HuH-7.5 (cell line): ENCODE measurements around the gene OR52L1.
"Not testable (repeated sequence)": the region's sequence is repeated elsewhere in the genome, so short reads cannot be mapped to it uniquely, and the experiment has no call there.

Experiments
- DNase-seq: peaks from one replicate; pipeline ENCODE4 v3.0.0; 2011; ENCODE audit warnings: low spot score

Gene OR52L1

DNA sequence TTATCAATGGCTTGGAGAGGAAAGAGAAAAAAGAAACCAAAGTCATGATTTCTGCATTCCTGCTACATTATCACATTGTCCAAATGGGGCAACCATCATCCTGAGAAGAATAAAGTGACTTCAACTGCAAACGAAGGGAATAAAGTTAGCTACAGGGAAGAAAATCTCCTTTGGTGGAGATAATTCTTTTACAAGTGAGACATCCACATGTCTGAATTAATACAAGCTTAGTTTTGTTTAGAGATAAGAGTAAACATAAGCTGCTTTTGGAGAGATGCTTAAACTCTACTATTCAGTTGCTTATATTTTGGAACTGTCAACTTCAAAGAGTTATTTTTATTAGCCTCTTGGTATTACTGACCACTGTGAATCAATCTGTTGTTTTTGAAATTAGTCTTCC, at the start of gene OR52L1:
Gene OR52L1 (minus strand): TSS at position 101 of the 400 bp plus-strand sequence. CDS start 55 bp downstream, at position 46.
- no peak for DNase-seq

DNA sequence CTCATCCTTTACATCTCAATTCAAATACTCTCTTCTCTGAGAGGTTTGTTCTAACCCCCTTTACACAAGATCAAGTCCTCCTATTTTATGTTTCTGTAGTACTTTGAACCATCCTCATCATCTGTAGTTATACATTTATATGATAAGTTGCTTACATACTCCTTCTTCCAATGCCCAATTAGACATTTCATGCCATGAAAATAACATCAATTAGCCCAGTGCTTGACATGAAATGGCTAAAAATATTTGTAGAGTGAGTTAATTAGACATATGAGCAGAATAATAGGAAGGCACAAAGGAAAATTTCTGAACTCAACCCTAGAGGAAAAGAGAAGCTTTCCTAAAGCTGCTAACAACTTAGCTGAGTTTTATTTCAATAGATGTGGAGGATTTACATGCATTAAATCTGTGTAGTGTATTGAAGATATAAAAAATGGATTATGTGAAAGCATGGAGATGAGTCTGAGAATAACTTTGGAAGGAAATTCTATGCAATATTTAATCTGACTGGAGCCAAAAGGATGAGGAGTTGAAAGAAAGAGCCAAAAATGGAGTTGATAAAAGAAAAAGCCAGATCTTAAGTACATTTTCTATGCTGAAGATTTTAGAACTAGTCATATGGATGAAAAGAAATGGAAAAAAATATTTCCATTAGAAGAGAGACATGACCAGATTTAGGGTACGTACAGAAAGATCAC, 44.1 kb upstream of the OR52L1 start, which contains the start of gene OR56A1:
Gene OR56A1 (minus strand): TSS at position 51 of the 698 bp plus-strand sequence. CDS start 3,066 bp downstream, outside the sequence.
- no peak for DNase-seq

DNA sequence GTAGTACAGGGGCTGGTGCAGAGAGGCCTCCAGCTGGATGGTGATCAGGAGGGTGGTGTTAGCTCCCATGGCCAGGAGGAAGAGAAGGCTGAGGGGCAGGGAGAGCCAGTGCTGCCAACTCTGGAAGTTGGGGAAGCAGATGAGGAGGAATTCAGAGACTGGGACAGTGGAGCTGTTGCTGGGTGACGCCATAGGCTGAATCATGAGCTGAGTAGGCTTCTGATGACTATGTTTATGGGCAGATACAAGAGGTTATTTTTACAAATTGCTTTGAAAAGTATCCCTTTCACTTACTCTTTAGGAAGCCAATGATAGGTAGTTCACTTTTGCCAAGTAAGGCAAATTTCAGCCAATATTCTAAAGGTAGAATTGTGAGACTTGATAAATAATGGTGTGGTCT, 40.7 kb upstream of the OR52L1 start:
- no peak for DNase-seq

DNA sequence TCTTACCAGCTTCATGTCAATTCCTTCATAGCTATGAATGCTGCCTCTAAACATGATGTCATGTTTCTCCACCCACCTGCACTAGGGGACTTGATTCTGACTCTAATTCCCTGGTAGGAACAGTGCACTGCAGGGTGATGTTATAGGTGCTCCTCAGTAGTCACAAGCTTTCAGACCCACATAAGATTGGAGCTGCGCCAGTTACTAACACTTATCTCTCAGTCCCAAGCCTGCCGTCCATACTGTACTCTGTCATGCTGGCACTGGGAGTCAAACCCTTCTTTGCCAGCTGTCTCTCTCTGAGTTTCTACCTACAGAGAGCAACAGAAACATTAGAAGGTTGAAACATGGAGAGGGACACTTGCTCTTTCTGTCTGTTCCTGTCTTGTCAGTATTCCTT, 38.3 kb upstream of the OR52L1 start:
- no peak for DNase-seq

DNA sequence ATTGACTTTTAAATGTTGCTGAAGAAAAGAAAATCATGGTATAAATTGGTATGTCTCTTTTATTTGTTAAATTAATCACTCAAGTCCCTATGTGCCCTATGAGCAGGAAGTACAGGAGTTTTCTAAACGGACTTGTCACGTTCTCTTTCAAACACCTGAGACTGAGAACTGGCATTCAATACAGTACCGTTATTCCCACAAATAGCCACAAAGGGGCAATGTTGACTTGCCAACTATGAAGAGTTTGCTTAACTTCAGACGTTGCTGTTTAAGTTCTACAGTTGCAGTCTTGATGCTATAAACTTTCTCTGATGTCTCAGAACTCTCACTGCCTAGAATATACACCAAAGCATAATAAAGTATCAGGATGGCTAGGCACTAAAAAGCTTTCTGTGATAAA, 36.2 kb upstream of the OR52L1 start:
- DNase-seq: peak; percentile 7

DNA sequence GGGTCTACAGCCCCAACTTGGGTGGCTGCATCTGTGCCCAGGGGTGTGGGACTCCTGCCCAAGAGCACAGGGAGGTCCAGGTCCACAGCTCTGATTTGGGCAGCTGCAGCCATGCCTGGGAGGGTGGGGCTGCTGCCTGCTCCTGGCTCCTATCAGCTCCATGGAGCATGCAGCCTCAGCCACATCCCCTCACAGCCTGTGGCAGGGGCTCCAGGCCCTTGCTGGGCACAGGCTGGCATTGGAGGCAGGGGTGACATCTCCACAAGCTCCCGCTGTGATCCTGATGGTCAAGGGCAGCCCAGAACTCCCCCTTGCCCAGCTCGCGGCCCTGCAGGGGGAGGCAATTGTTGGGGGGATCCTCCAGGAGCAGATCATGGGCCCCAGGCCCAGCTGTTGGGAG, 26.3 kb upstream of the OR52L1 start:
- DNase-seq: no peak

DNA sequence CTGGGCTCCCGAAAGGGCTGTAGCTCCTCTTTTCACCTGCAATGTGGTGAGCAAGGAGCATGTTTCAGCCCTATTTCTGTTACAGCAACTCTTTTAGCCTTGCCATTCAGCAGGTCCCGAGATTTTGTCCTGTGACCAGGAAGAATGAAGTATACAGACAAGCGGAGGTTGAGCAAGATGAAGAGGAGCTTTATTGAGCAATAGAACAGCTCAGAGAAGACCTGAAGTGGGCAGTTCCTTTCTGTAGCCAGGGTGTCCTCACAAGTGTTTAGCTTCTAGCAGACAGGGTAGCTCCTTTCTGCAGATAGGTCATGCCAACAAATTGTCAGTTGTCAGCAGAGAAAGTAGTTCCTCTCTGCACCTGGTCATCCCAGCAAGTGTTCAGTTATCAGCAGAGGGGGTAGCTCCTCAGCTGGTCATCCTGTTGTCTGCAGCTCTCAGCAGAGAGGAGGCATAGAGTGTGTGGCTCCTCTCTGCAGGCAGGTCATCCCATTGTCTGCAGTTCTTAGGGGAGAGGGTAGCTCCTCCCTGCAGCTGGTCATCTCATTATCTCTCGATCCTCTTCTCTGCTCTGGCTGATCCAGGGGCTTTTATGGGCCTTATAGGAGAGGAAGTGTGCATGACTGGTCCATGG, 25.4 kb upstream of the OR52L1 start:
- DNase-seq: no peak

DNA sequence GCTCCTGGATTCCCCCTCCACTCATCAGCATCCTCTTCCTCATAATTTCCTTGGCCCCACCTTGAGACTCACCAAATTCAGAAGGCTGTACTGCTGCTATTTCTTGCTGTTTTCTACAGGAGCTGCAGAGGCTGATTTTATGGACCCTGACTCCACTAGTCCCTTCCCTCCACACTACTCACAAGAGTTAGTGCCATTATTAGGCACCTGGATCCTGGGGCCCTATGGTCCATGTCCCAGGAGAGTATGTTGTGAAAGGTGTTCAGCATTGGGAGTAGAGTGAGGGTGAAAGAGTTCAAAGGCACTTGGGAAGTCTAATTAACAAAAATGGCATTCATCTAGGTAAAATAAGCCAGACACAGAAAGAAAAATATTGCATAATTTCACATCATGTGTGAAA, 20.1 kb upstream of the OR52L1 start, which contains the start of gene OR56A4:
Gene OR56A4 (minus strand): TSS at position 101 of the 400 bp plus-strand sequence. CDS start 3,954 bp downstream, outside the sequence.
- no peak for DNase-seq

DNA sequence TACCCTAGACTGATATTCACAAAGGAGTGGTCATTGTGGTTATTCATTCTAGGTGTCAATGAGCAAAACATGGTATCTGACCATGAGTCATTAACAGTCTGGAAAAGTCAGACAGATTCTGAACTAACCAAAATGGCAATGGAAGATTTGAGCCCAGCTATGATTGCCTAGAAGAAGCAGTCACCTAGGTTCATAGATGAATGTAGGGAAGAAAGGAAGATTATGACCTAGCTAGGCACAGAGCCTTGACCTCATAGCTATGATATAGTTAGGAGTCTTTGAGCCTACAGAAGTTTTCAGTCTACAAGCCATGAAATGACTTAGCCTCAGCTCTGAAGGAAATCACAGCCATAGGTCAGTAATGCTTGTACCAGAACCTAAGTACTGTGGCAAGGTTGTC, 19.6 kb upstream of the OR52L1 start:
- DNase-seq: no peak

DNA sequence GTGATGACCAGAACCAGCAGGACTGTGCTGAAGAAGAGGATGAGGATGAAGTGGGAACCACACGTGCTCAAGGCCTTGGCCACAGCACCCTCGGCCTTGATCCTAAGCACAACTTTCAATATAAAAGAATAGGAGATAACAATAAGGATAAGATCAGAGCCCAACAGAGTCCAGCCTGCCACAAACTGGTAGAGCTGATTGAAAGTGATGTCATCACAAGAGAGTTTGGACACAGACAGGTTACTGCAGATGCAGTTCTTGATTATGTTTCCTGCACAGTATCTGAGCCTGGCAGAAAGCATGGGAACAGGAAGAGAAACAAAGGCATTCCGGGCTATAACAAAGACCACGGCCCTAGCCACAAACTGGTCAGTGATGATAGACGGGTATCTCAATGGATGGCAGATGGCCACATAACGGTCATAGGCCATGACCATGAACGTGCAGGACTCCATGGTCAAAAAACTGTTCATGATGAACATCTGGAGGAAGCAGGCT, 15.5 kb upstream of the OR52L1 start:
- DNase-seq: no peak

DNA sequence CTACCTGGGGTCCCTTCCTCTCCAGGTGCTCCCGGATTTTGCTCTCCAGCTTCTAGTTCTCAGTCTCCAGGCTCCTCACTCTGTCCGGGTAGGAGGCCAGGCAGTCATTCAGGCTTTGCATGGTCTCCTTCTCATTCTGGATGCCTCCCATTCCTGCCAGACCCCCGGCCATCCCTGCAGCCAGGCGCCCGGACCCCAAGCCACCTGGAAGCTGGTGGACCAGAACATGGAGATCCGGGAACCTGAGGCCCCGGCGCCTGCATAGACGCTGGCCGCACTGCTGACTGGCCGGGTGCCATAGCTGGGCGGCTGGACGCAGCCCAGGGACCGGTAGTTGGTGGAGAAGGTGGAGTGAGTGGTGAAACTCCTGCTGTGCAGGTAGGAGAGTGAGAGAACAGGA, 8.0 kb upstream of the OR52L1 start:
- DNase-seq: no peak

DNA sequence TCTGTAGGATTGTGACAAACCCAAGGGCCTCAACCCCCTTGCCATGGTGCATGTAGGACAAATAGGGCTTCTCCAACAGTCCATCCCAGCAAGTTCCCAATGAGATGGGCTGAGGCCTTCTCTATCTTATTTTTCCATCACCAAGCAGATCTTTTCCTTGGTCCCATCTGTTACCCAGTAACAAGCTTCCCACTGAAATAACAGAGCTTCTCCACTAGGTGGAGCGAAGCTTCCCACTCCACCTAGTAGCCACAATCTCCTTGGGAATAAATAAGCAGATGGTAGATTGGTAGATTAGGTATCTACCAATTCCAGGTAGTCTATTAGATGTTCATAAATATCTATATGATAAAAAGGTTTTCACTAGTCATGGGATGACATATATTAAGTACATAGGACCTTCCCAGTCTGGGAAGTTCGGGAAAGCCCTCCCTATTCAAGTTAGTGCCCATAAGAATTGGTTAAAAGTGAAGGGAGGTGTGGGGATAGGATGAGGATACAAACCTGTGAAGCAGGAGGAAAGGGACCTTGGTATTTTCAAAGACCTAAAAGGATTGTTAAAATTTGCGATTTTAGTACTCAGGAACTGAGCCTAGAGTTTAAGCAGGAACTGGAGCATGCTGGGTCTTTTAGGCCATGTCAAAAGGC, 5.9 kb upstream of the OR52L1 start:
- peak; percentile 25 for DNase-seq

DNA sequence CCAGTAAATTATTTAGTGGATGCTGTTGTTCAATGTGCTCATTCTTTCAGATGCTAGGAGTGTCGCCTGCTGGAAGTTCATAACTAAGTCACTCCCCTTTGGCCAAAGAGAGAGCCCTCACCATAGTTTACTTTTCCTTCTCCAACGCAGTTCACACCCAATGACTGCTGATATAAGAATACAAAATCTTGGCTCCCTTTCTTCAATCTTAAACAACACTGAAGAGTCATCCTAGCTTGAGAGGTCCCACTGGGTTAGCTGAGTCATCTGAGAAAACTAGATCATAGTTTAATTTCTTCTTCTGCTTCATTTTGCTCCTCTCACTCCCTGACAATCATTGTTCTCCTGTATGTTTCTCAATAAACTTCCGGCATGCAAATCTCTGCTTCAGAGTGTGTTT, 5.4 kb upstream of the OR52L1 start:
- DNase-seq: no peak

DNA sequence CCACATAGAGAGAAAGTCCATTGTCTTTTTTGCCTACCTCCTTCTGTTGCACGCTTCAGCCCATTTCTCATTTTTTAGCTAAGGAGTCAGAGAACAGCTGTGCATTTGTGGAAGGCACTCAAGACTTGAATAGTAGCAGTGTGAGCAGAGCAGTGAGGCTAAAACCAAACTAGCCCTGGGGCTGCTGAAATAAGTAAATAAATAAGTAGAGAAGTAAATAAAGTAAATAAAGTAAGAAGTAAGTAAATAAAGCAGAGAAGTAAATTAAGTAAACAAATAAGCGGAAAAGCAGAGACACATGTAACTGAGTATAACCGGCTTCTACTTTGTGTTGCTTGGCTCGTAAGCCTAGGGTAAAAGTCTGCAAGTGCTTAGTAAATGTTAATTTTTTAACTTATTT, 2.4 kb upstream of the OR52L1 start:
- DNase-seq: no peak

DNA sequence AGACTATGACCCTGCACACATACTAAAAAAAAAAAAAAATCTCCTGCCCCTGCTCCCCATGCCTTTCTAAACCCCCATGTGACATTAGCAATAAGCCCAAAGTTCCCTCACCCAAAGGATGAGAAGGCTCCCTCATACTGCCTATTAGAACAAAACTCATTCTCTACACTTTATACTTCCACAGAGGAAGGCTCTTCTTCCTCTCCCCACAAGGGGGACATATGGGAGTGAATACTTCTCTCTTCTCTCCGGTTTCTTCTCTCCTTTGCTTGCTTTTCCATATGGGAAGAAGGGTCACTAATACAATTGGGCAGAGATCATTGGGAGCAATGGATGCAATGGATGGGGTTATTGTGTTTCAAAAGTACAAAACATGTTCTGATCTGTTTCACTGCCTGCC, 3.3 kb downstream of the OR52L1 start:
- DNase-seq: no peak

DNA sequence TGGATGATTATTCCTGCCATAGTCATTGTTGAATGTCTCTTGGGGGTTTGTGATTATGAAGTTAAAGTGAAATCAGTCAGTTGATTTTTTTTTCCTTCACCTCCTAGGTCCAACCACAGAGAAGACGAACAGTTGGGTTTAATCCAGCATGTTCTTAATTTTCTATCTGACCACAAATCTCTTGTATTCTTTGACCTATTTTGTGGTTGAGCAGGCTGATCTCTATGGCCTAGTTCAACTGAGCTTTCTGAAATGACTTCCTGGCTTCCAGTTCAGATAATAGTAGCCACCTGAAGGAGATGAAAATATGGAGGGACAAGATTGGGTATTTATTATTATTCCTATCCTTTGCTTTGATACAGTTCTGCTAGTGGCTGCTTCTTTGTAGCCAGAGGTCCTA, 13.3 kb downstream of the OR52L1 start:
- no peak for DNase-seq

DNA sequence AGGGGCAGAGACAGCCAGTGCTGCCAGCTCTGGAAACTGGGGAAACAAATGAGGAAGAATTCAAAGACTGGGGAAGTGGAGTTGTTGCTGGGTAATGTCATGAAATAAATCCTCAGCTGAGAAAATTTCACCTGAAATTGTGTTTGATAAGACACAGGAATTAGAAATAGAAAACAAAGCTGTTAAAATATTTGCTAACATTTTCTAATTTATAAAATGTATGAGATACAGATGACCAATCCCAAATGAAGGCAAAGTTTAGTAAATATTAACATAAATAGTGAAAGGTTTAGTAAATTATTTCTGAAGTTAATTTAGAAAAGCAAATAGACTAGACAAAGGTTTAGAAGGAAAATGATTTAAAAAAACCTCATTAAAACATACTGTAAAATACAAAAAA, 18.4 kb downstream of the OR52L1 start, which contains the start of gene OR56A5:
Gene OR56A5 (minus strand): TSS at position 101 of the 400 bp plus-strand sequence. CDS start 0 bp downstream, at position 101.
- DNase-seq: no peak

DNA sequence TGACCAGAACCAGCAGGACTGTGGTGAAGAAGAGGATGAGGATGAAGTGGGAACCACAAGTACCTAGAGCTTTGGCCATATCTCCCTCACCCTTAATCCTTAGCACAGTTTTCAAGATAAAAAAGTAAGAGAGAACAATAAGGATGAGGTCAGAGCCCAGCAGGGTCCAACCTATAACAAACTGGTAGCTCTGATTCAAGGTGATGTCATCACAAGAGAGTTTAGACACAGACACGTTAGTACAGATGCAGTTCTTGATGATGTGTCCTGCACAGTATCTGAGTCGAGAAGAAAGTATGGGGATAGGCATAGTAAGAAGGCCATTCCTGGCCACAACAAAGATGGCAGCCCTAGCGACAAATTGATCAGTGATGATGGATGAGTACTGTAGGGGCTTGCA, 19.1 kb downstream of the OR52L1 start:
- DNase-seq: no peak

DNA sequence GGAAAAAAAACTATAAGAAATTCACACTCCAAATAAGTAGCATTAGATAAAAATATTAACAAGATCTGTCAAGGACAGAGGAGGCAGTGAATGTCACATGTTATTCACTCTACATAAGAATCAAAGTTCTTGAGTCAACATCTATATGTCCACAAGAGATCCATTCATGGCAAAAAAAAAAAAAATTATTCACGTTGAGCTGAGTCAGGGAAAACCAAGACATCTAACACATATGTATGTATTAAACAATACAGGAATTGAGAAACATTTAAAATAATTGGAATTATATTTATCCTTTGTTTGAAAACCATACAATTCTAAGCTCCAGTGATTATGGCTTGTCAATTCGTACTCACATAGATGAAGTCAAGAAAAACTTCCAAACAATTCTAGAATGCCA, 19.8 kb downstream of the OR52L1 start:
- DNase-seq: no peak

DNA sequence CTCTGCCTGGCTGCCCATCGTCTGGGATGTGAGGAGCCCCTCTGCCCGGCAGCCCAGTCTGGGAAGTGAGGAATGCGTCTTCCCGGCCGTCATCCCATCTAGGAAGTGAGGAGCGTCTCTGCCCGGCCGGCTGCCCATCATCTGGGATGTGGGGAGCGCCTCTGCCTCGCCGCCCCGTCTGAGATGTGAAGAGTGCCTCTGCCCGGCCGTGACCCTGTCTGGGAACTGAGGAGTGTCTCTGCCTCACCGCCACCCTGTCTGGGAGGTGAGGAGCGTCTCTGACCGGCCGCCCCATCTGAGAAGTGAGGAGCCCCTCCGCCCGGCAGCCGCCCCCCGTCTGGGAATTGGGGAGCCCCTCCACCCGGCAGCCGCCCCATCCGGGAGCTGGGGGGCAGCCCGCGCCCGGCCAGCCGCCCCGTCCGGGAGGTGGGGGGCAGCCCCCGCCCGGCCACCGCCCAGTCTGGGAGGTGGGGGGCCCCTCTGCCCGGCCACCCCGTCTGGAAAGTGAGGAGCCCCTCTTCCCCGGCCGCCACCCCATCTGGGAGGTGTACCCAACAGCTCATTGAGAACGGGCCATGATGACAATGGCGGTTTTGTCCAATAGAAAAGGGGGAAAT, 26.0 kb downstream of the OR52L1 start:
- DNase-seq: not testable (repeated sequence)

DNA sequence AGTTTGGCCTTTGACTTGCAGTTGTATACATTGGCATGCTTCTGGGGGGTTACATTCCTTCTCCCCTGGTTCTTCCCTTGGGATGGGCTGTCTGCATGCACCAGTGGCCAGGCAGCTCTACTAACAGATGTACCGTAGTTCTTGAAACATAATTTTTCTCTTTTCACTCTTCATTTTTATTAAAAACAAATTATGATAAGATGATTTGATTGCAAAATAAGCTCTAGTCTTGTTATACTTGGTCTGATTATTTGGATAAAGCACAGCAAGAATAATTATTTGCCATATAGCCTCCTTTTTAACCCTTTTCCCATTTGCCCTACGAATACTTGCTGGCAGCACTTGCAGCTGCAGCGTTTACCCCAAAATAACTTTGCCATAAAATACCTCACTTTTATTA, 31.2 kb downstream of the OR52L1 start:
- DNase-seq: no peak

DNA sequence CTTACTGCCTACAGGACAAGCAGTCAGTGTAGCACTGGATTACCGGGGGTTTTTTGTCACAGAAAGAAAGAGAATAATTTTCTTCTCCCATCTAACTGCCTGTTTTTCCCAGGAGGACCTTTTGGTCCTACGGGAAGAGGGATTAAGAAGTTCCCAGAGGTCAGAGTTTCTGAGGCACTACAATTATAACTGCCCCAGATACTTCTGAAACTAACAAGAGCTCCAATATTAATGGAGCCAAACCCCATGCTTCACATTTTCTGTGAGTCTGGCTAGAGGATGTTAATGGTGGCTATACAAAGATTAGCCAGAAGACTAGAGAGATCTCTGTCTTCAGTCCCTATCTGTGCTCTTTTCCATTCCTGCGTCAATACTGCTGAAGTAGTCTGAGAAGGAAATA, 44.8 kb downstream of the OR52L1 start, which contains the start of gene OR56A3:
Gene OR56A3 (plus strand): TSS at position 301 of the 400 bp plus-strand sequence. CDS start 5,096 bp downstream, outside the sequence.
- DNase-seq: no peak
